Activated T-cell treated with anti-CD3 and anti-CD28 coated beads, Interleukin-2, amount 50 U/mL, for 72 hours (primary cell): ENCODE results near the gene STAG1. TPM values are rescaled to one million over a fixed set of nuclear protein-coding genes. Genes with fewer than 3 reads are reported as not detected.
"Not testable (repeated sequence)": the region's sequence is repeated elsewhere in the genome, so short reads cannot be mapped to it uniquely, and the experiment has no call there.

Experiments used
- ATAC-seq, 2 donors: fragments of 150-1000 bp; cut with Tn5 transposase; replicated peaks in 1 of 2; 2 replicates each; pipeline ENCODE4 v1.10.0; 2021; ENCODE audit warnings: moderate library complexity in 2 of 2, mild to moderate bottlenecking in 1 of 2
- DNase-seq, 2 donors: peaks; one replicate each; pipeline ENCODE4 v3.0.0; 2021 to 2022; ENCODE audit warnings: mixed read lengths in 1 of 2
- H3K27ac Mint-ChIP-seq: one replicate; pipeline ENCODE4 v1.8.0; 2022; ENCODE audit warnings: mild to moderate bottlenecking, moderate library complexity, mixed read lengths
- H3K27me3 Mint-ChIP-seq: one replicate; pipeline ENCODE4 v1.8.0; 2022; ENCODE audit warnings: low read depth, mixed read lengths
- H3K36me3 Mint-ChIP-seq, 2 donors: one replicate each; pipeline ENCODE4 v1.8.0; 2022; ENCODE audit warnings: mixed read lengths in 2 of 2, mild to moderate bottlenecking in 1 of 2; ENCODE audit not compliant: insufficient read depth in 2 of 2
- H3K4me1 Mint-ChIP-seq: one replicate; pipeline ENCODE4 v1.8.0; 2022; ENCODE audit warnings: low read depth, mixed read lengths
- H3K4me3 Mint-ChIP-seq, 2 donors: one replicate each; pipeline ENCODE4 v1.8.0; 2022; ENCODE audit warnings: mild to moderate bottlenecking in 2 of 2, mixed read lengths in 2 of 2, moderate library complexity in 2 of 2
- H3K9me3 Mint-ChIP-seq, 2 donors: one replicate each; pipeline ENCODE4 v1.8.0; 2022; ENCODE audit warnings: mixed read lengths in 2 of 2
- total RNA-seq, 2 donors: library from RNA; stranded (reverse); gene quantifications; one replicate each; pipeline ENCODE4 v1.2.3, GENCODE V29; 2022

Gene STAG1
- total RNA-seq, 2 donors from 2014 or later = 41.0 to 52.7 TPM

DNA sequence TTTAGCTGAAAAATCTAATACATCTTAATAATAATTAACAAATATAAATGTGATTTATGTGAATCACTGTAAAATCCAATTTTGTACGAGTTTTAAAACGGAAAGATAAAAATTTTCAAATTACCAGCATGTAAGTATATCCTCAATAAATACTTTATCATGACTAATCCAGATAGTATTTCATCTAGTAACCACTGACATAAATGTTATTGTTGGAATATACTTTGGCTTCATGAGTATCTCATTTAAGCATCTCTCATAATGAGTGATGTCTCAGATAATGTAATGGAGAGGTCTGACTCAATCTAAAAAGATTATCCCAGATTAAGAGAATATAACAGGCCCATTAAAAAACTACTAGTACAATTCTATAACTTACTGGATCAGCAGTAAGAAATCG, 216.3 kb downstream of the STAG1 start:
- Mint-ChIP-seq H3K4me1 (no peaks in the 10 kb centered on the region), H3K9me3 (peaks cover 3 to 9% of the 10 kb centered on the region in 2 donors), H3K27me3 (no peaks in the 10 kb centered on the region), H3K36me3 (peaks cover 18 to 28% of the 10 kb centered on the region in 2 donors), H3K4me3 (no peak overlapping the region), H3K27ac (no peak overlapping the region)
- ATAC-seq (no peak), DNase-seq (no peak)

DNA sequence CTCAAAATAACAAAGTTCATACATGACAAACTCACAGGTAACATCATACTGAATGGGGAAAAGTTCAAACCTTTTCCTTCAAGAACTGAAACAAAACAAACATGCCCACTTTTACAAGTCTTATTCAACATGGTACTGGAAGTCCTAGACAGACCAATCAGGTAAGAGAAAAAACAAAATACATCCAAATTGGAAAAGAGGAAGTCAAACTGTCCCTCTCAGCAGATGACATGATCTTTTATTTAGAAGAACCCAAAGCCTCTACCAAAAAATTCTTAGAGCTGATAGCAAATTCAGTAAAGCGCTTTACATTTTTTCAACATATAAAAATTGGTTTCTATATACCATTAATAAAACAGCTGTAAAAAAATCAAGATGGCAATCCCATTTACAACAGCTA, 219.4 kb downstream of the STAG1 start:
- Mint-ChIP-seq H3K27ac (peak overlapping the region; percentile 44), H3K4me1 (no peaks in the 10 kb centered on the region), H3K9me3 (peaks cover 6 to 11% of the 10 kb centered on the region in 2 donors), H3K27me3 (no peaks in the 10 kb centered on the region), H3K4me3 (no peak overlapping the region), H3K36me3 (peaks cover 19 to 38% of the 10 kb centered on the region in 2 donors)
- ATAC-seq (no peak), DNase-seq (no peak)

DNA sequence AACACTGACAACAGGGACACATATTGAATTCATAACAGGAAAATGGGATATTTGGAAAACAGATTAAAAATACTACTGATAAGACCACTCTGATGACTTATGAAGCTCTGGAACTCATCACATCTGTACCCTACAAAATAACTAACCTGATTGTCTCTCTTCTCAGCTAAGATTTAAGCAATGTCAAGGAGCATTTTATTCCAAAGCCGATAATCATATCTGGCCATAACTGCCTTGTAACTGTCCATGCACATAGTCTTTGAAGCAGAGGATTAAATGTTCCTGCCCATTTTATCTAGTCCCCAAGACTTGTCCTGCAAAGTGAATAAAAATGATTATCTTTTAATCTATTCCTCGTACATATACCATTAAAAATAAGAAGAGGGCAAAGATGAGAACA, 234.1 kb downstream of the STAG1 start:
- DNase-seq (no peak), ATAC-seq (no peak)
- Mint-ChIP-seq H3K9me3 (no peaks in the 10 kb centered on the region), H3K4me1 (no peaks in the 10 kb centered on the region), H3K27me3 (no peaks in the 10 kb centered on the region), H3K27ac (no peak overlapping the region), H3K4me3 (no peak overlapping the region), H3K36me3 (peaks cover 0 to 4% of the 10 kb centered on the region in 2 donors)

DNA sequence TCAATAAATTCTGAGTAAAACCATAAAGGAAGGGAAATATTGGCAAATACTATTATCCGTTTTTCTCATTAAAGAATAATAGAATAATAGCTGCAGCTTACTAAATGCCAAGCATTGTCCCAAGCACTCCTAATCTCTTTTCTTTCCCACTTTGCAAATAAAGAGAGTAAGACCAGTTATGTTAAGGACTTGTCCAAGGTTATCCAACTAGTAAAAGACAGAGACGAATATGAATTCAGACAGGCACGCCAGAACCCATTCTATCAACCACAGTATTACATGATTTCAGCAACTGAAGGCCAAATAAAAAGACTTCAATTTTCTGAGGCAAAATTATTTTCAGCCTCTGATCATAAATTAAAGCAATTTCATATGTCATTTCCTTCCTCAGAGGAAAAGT, 235.5 kb downstream of the STAG1 start:
- no peak overlapping the region for H3K27ac Mint-ChIP-seq

DNA sequence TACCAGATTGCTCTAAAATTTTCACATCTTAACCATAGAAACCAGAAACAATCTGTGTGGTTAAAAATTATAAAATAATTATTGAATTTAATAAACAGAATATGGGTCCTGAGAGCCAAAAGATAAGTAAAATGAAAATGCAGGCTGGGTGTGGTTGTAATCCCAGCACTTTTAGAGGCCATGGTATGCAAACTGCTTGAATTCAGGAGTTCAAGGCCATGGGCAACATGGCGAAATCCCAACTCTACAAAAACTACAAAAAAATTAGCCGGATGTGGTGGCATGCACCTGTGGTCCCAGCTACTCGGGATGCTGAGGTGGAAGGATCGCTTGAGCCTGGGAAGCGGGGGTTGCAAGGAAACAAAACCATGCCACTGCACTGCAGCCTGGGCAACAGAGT, 236.1 kb downstream of the STAG1 start:
- ATAC-seq = no peak
- no peak overlapping the region for H3K4me3 Mint-ChIP-seq
- no peak for DNase-seq
- H3K36me3 Mint-ChIP-seq = peaks cover 0 to 5% of the 10 kb centered on the region in 2 donors
- H3K27ac Mint-ChIP-seq = no peak overlapping the region
- H3K27me3 Mint-ChIP-seq = no peaks in the 10 kb centered on the region
- H3K4me1 Mint-ChIP-seq = no peaks in the 10 kb centered on the region
- no peaks in the 10 kb centered on the region for H3K9me3 Mint-ChIP-seq

More for the DNA sequence above, 235.5 kb downstream of the STAG1 start:
- Mint-ChIP-seq H3K4me3 (no peak overlapping the region), H3K27me3 (no peaks in the 10 kb centered on the region), H3K4me1 (no peaks in the 10 kb centered on the region), H3K36me3 (peaks cover 0 to 5% of the 10 kb centered on the region in 2 donors), H3K9me3 (no peaks in the 10 kb centered on the region)
- no peak for ATAC-seq
- no peak for DNase-seq

DNA sequence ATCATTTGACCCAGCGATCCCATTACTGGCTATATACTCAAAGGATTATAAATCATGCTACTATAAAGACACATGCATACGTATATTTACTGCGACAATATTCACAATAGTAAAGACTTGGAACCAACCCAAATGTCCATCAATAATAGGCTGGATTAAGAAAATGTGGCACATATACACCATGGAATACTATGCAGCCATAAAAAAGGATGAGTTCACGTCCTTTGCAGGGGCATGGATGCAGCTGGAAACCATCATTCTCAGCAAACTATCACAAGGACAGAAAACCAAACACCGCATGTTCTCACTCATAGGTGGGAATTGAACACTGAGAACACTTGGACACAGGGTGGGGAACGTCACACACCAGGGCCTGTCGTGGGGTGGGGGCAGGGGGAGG, 237.6 kb downstream of the STAG1 start:
- H3K27me3 Mint-ChIP-seq, H3K9me3 Mint-ChIP-seq, H3K36me3 Mint-ChIP-seq, ATAC-seq, H3K4me1 Mint-ChIP-seq, H3K4me3 Mint-ChIP-seq, H3K27ac Mint-ChIP-seq, DNase-seq: not testable (repeated sequence)

DNA sequence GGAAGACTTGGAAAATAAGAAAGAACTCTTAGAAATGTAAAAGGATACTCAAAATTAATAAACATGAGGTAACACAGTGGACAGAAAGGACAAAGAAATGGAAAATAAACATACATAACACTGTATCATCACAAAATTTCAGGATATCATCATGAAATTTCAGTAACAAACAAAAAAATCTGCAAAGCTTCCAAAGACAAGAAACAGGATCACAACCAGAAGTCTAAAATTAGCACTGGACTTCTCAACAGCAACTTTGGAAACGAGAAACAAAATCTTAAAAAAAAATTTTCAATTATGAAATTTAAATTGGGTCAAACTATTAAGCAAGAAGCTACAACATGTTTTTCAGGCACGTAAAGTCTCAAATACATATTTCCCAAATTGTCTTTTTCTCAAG, 238.8 kb downstream of the STAG1 start:
- H3K9me3 Mint-ChIP-seq = no peaks in the 10 kb centered on the region
- peaks cover 0 to 5% of the 10 kb centered on the region in 2 donors for H3K36me3 Mint-ChIP-seq

DNA sequence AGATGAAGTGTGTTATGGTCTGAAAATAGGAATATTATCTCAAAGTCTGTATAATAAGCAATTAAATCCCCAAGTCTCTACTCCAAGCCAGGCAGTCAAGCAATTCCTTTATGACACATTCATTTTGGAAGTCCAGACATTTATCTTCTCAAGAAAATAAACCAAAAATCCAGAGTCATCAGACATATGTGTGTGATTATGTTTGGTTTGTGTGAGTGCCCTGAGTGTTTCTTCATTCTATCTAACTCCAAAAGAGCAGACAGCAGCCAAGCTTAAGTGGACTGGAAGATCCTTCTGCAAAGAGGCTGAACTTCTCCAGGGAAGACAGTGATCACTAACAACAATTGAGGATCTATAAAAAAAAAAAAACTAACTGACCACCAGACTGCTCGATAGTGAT, 239.8 kb downstream of the STAG1 start:
- no peaks in the 10 kb centered on the region for H3K9me3 Mint-ChIP-seq
- no peak for ATAC-seq
- H3K4me1 Mint-ChIP-seq = no peaks in the 10 kb centered on the region

More for the DNA sequence above, 238.8 kb downstream of the STAG1 start:
- Mint-ChIP-seq H3K27ac (no peak overlapping the region), H3K4me3 (no peak overlapping the region), H3K4me1 (no peaks in the 10 kb centered on the region), H3K27me3 (no peaks in the 10 kb centered on the region)
- DNase-seq (no peak), ATAC-seq (no peak)

DNA sequence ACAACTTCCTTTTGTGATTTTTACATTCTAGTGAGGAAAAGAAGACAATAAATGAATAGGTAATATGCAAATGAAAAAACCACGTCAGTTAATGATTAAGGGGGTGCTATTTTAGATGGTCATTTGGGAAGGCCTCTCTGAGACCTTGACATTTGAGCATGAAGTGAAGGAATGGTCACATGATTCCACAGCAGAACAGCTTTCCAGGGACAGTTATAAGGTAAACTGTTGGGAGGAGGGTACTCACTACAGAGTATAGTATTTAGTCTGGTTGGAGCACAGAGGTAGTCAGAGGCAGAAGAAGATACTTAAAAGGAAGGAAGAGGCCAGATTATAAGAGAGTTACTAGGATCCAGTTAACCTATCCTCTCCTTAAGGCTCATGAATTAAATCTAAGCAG, 246.5 kb downstream of the STAG1 start:
- ATAC-seq (no peak), DNase-seq (no peak)
- Mint-ChIP-seq H3K4me1 (peaks cover 5% of the 10 kb centered on the region), H3K4me3 (no peak overlapping the region), H3K27ac (no peak overlapping the region), H3K36me3 (peaks cover 0 to 3% of the 10 kb centered on the region in 2 donors), H3K27me3 (no peaks in the 10 kb centered on the region), H3K9me3 (no peaks in the 10 kb centered on the region)

More for the DNA sequence above, 239.8 kb downstream of the STAG1 start:
- no peak overlapping the region for H3K27ac Mint-ChIP-seq
- H3K36me3 Mint-ChIP-seq = peaks cover 0 to 5% of the 10 kb centered on the region in 2 donors
- H3K4me3 Mint-ChIP-seq = no peak overlapping the region
- no peaks in the 10 kb centered on the region for H3K27me3 Mint-ChIP-seq
- DNase-seq = no peak

DNA sequence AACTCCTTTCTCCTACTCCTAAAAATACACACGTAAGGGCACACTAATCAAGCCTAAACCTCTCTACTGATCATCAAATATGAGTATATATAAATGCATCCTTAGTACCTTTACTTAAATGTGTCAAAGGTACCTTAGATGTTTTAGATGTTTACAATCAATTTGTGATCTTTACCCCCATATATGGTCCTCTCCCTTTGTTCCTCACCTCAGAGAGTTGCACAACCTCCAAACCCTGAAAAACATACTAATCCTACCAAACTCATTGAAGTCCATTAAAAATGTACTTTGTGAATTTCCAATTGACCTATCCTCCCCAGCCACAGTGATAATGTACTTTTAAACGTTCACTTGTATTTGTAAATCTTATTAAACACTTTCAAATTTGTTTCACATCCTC, 249.1 kb downstream of the STAG1 start:
- ATAC-seq (no peak), DNase-seq (no peak)
- Mint-ChIP-seq H3K36me3 (peaks cover 0 to 5% of the 10 kb centered on the region in 2 donors), H3K4me3 (no peak overlapping the region), H3K27ac (peak overlapping the region; percentile 61), H3K4me1 (peaks cover 5% of the 10 kb centered on the region), H3K9me3 (no peaks in the 10 kb centered on the region), H3K27me3 (no peaks in the 10 kb centered on the region)

DNA sequence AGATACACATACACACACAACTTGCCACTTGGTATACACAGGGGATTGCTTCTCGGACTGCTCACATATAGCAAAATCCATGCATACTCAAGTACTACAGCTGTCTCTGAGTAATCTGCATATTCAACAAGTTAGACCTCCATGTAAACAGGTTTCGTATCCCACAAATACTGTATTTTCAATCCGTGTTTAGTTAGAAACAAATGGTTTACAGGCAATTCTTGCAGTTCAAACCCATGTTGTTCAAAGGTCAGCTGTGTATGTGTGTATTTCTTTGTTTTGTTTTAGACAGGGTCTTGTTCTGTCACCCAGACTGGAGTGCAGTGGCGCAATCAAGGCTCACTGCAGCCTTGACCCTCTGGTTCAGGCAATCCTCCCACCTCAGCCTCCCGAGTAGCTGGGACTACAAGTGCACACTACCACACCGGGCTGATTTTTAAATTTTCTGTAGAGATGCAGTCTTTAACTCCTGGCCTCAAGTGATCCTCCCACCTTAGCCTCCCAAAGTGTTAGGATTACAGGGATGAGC, 253.2 kb downstream of the STAG1 start:
- ATAC-seq (no peak), DNase-seq (no peak)
- no peak overlapping the region for H3K4me3 Mint-ChIP-seq
- H3K27ac Mint-ChIP-seq = no peak overlapping the region
- no peaks in the 10 kb centered on the region for H3K27me3 Mint-ChIP-seq
- no peaks in the 10 kb centered on the region for H3K4me1 Mint-ChIP-seq
- peaks cover 0 to 14% of the 10 kb centered on the region in 2 donors for H3K36me3 Mint-ChIP-seq
- no peaks in the 10 kb centered on the region for H3K9me3 Mint-ChIP-seq

DNA sequence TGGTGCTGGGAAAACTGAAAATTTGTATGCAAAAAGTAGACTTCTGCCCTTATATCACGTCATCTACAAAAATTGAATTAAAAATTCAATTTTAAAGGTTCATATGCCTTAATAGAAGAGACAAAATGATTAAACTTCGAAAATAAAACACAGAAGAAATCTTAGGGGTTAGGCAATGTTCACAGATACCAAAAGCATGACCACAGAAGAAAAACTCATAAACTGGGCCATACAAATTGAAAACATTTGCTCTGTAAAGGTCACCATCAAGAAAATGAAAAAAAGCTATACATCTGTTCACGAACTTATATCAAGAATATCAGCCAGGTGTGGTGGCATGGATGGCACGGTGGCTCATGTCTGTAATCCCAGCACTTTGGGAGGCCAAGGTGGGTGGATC, 257.0 kb downstream of the STAG1 start:
- ATAC-seq (no peak), DNase-seq (no peak)
- Mint-ChIP-seq H3K27me3 (no peaks in the 10 kb centered on the region), H3K27ac (no peak overlapping the region), H3K9me3 (no peaks in the 10 kb centered on the region), H3K4me1 (no peaks in the 10 kb centered on the region), H3K36me3 (peaks cover 3 to 21% of the 10 kb centered on the region in 2 donors), H3K4me3 (no peak overlapping the region)

DNA sequence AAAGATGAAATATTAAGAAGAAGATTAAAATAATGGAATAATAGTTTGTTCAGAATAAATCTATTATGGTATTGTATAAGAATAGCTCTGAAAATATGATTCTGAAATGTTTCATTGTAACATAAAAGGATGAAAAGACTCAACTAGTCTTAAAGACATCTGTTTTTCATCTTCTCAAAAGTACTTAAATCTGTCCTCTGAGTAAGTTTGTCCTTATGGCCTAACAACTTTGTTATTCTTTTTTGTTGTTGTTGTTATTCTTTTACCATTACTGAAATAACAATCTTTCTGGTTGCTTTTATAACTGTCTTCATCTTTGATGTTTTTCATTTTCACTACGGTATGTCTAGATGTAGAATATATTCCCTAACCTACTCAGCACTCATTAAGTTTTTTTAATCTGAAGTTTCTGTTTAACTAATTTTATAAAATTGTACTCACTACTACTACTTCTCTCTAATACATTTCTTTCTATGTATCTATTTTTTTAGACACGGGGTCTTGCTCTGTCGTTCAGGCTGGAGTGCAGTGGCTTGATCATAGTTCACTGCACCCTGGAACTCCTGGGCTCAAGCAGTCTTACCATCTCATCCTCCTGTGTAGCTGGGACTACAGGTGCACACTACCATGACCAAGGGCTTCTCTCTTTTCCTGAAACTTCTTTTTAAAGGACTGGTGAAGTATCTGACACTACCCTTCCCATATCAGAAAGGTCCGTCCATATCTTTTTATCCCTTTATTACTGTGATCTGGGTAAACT, 261.4 kb downstream of the STAG1 start:
- ATAC-seq (no peak), DNase-seq (no peak)
- Mint-ChIP-seq H3K36me3 (peaks cover 3 to 18% of the 10 kb centered on the region in 2 donors), H3K27me3 (no peaks in the 10 kb centered on the region), H3K4me1 (no peaks in the 10 kb centered on the region), H3K4me3 (no peak overlapping the region), H3K27ac (no peak overlapping the region), H3K9me3 (no peaks in the 10 kb centered on the region)

DNA sequence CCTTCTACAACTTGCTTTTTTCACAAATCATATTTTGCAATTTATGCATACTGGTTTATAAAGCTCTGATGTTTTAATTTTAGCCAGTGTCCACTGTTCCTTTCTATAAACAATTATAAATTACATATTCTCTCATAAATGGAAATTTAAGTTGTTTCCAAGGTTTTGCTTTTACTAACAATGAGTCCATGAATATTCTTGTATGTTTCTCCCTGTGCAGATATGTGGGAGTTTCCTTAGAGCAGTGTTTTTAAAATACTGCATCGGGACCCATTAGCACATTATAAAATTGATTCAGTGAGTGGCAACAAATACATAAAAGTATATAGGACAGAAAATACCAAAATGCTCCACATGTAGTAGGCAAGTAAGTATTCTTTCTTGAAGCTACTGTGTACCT, 266.4 kb downstream of the STAG1 start:
- Mint-ChIP-seq H3K9me3 (no peaks in the 10 kb centered on the region), H3K4me3 (no peak overlapping the region), H3K4me1 (no peaks in the 10 kb centered on the region), H3K27ac (no peak overlapping the region), H3K36me3 (peaks cover 0 to 17% of the 10 kb centered on the region in 2 donors), H3K27me3 (no peaks in the 10 kb centered on the region)
- DNase-seq (no peak), ATAC-seq (no peak)
